Suprapubic skin (tissue), 3 donors: ENCODE results near the gene RNF227.

Experiments used
- EP300 ChIP-seq: sonication (generic); formaldehyde crosslinking; IDR thresholded peaks from one replicate; pipeline ENCODE4 v1.6.1; 2017; ENCODE audit warnings: antibody characterized with exemption
- POLR2A ChIP-seq, 2 donors: fragments of 450-650 bp; IDR thresholded peaks; one replicate each; pipeline ENCODE4 v1.6.1; 2017; ENCODE audit warnings: antibody characterized with exemption in 2 of 2, mild to moderate bottlenecking in 2 of 2, moderate library complexity in 2 of 2
- TF ChIP-seq, protein P1 (sequence below), 2 donors: fragments of 200-600 bp in 1 of 2; fragments of 450-650 bp in 1 of 2; sonication (generic) in 1 of 2; IDR thresholded peaks; one replicate each; pipeline ENCODE4 v1.5.1; 2016 to 2019; ENCODE audit warnings: antibody characterized with exemption in 2 of 2, mild to moderate bottlenecking in 1 of 2, moderate library complexity in 1 of 2

DNA sequence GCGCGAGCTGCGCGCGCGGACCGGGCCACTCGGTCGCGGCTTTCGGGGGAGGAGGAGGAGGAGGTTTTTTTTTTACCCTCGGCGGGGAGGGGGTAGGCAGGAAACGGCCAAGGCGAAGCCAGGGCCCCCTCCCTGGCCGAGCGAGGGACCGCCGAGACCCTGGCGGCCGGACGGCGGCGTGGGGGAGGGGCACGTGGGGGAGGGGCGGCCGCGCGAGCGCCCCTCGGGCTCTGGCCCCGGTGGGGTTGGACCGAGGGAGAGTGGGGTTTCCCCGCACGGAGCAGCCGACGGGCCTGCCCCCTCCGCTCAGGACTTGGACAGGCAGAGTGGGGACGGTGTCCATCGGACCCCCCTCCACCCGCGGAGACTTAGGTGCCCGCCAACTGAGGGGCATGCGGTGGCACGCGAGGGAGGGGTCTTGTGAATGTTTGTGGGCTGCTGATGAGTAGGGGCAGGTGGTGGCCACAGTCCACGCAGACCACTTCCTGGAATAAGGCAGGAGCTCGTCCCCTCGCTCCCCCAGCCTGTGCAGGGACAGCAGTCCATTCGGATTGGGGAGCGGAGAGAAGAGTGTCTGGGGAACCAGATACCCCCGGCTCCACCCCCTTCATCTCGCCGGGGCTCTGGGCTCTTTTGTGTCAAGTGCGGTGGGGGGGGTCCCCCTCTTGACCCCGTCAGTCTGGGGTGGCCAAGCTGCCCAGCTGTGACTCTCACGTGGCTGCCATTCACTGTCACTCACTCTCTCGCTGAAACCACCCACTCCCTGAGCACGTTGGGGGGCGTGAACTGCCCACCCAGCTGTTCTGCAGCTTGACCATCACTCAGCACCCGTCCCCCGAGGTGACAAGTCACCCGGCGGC lies 30.5 kb downstream of the RNF227 start:
- TF ChIP-seq, protein P1, sequence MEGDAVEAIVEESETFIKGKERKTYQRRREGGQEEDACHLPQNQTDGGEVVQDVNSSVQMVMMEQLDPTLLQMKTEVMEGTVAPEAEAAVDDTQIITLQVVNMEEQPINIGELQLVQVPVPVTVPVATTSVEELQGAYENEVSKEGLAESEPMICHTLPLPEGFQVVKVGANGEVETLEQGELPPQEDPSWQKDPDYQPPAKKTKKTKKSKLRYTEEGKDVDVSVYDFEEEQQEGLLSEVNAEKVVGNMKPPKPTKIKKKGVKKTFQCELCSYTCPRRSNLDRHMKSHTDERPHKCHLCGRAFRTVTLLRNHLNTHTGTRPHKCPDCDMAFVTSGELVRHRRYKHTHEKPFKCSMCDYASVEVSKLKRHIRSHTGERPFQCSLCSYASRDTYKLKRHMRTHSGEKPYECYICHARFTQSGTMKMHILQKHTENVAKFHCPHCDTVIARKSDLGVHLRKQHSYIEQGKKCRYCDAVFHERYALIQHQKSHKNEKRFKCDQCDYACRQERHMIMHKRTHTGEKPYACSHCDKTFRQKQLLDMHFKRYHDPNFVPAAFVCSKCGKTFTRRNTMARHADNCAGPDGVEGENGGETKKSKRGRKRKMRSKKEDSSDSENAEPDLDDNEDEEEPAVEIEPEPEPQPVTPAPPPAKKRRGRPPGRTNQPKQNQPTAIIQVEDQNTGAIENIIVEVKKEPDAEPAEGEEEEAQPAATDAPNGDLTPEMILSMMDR (IDR thresholded peaks at IDR 0.05): no peak
- TF ChIP-seq EP300 (no peak), POLR2A (IDR thresholded peaks at IDR 0.05) (peak in 1 of 2 donors; percentile 15)
